Natural killer cell (primary cell): ENCODE results near the gene ABCB4. TPM values are rescaled to one million over a fixed set of nuclear protein-coding genes. Genes with fewer than 3 reads are reported as not detected.

Experiments used
- ATAC-seq, 3 donors: fragments of 150-1000 bp in 2 of 3; fragments of 200-7000 bp in 1 of 3; cut with Tn5 transposase; 1 replicate in 1 of 3; 2 replicates in 2 of 3; pipeline ENCODE4 v1.10.0; 2021; ENCODE audit warnings: mild to moderate bottlenecking in 2 of 3, moderate library complexity in 2 of 3
- DNase-seq, 2 donors: peaks; one replicate each; pipeline versions ENCODE4 v3.0.0 to v3.0.0-alpha.2; 2013 to 2021; ENCODE audit warnings: mixed read lengths in 1 of 2
- H3K27ac ChIP-seq: one replicate; pipeline ENCODE4 v1.5.1; 2013; ENCODE audit warnings: mild to moderate bottlenecking, low read length
- H3K27me3 ChIP-seq: one replicate; pipeline ENCODE4 v1.6.1; 2013; ENCODE audit warnings: low read length; ENCODE audit not compliant: control insufficient read depth, insufficient read depth
- H3K36me3 ChIP-seq: one replicate; pipeline ENCODE4 v1.6.1; 2013; ENCODE audit warnings: low read length; ENCODE audit not compliant: control insufficient read depth, insufficient read depth
- H3K4me1 ChIP-seq: one replicate; pipeline ENCODE4 v1.6.1; 2013; ENCODE audit warnings: low read length; ENCODE audit not compliant: control insufficient read depth, insufficient read depth
- H3K4me3 ChIP-seq: one replicate; pipeline ENCODE4 v1.5.1; 2013; ENCODE audit warnings: low read length
- H3K9me3 ChIP-seq: one replicate; pipeline ENCODE4 v1.6.1; 2013; ENCODE audit warnings: low read length; ENCODE audit not compliant: control insufficient read depth, insufficient read depth
- H3K27ac Mint-ChIP-seq, 2 donors: one replicate each; pipeline ENCODE4 v1.8.0; 2022; ENCODE audit warnings: mild to moderate bottlenecking in 2 of 2, mixed read lengths in 2 of 2, moderate library complexity in 1 of 2
- H3K27me3 Mint-ChIP-seq, 2 donors: one replicate each; pipeline ENCODE4 v1.8.0; 2022; ENCODE audit warnings: low read depth in 2 of 2, mixed read lengths in 2 of 2
- H3K36me3 Mint-ChIP-seq: one replicate; pipeline ENCODE4 v1.8.0; 2022; ENCODE audit warnings: mixed read lengths
- H3K4me1 Mint-ChIP-seq, 2 donors: one replicate each; pipeline ENCODE4 v1.8.0; 2022; ENCODE audit warnings: mixed read lengths in 2 of 2
- H3K4me3 Mint-ChIP-seq: one replicate; pipeline ENCODE4 v1.8.0; 2022; ENCODE audit warnings: mild to moderate bottlenecking, moderate library complexity, mixed read lengths
- H3K9me3 Mint-ChIP-seq, 2 donors: one replicate each; pipeline ENCODE4 v1.8.0; 2022; ENCODE audit warnings: mixed read lengths in 2 of 2
- WGBS: methylation state at CpG from one replicate; pipeline ENCODE4 v1.1.7; 2013; ENCODE audit warnings: missing lambda C conversion rate; ENCODE audit not compliant: insufficient coverage; 5-methylcytosine and 5-hydroxymethylcytosine counted together
- intact Hi-C: fragments of 100-400 bp; cut with micrococcal nuclease; formaldehyde crosslinking; loops from one replicate; pipeline ENCODE4 v1.14.2; 2022
- total RNA-seq, 4 donors: library from RNA; stranded (reverse); fragments of 120-200 nt in 1 of 4; gene quantifications; one replicate each; pipeline versions ENCODE4 v1.2.3 to v1.2.4, GENCODE V29; 2013 to 2022
- TF ChIP-seq, protein P1 (sequence below): fragments of 200-600 bp; IDR thresholded peaks from one replicate; pipeline ENCODE4 v1.8.0; 2022; ENCODE audit warnings: antibody characterized with exemption

The ABCB4 gene
- total RNA-seq, 3 donors from 2014 or later (not counting 1 experiment from before 2014, with no cell fraction given) = 0.14 to 0.63 (median 0.50) TPM

DNA sequence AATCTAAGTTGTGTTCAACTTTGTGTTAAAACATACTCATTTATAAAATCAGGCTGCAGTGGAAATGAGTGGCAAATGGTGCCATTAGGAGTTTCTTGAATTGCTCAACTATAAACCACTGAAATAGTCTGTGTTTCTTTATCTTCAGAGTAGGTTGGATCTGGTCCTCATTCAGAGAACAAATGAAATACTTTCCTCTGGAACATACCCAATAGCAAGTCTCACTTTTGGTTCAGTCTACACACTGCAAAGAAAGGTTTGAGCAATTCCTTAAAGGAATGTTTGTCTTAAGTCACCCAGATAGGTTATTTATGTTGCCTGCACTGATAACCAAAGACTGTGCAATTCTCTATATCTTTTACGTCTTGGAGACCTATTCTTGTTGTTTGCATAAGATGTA is 62.5 kb downstream of the ABCB4 start:
- H3K36me3 ChIP-seq = no peaks in the 10 kb centered on the region
- DNase-seq (no peak), ATAC-seq (no peak)
- H3K27ac Mint-ChIP-seq = no peak overlapping the region
- no peaks in the 10 kb centered on the region for H3K36me3 Mint-ChIP-seq
- no peak overlapping the region for H3K4me3 Mint-ChIP-seq
- TF ChIP-seq, protein P1, sequence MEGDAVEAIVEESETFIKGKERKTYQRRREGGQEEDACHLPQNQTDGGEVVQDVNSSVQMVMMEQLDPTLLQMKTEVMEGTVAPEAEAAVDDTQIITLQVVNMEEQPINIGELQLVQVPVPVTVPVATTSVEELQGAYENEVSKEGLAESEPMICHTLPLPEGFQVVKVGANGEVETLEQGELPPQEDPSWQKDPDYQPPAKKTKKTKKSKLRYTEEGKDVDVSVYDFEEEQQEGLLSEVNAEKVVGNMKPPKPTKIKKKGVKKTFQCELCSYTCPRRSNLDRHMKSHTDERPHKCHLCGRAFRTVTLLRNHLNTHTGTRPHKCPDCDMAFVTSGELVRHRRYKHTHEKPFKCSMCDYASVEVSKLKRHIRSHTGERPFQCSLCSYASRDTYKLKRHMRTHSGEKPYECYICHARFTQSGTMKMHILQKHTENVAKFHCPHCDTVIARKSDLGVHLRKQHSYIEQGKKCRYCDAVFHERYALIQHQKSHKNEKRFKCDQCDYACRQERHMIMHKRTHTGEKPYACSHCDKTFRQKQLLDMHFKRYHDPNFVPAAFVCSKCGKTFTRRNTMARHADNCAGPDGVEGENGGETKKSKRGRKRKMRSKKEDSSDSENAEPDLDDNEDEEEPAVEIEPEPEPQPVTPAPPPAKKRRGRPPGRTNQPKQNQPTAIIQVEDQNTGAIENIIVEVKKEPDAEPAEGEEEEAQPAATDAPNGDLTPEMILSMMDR = no peak
- H3K9me3 ChIP-seq = no peaks in the 10 kb centered on the region
- H3K4me1 Mint-ChIP-seq = no peaks in the 10 kb centered on the region
- peaks cover 0 to 3% of the 10 kb centered on the region in 2 donors for H3K27me3 Mint-ChIP-seq
- no peaks in the 10 kb centered on the region for H3K4me1 ChIP-seq
- H3K27me3 ChIP-seq = no peaks in the 10 kb centered on the region
- intact Hi-C loops = no loop called here
- no peak overlapping the region for H3K27ac ChIP-seq
- H3K4me3 ChIP-seq = no peak overlapping the region
- H3K9me3 Mint-ChIP-seq = no peaks in the 10 kb centered on the region
- no CpG with 5 or more reads among the region's 1 CpG for WGBS

DNA sequence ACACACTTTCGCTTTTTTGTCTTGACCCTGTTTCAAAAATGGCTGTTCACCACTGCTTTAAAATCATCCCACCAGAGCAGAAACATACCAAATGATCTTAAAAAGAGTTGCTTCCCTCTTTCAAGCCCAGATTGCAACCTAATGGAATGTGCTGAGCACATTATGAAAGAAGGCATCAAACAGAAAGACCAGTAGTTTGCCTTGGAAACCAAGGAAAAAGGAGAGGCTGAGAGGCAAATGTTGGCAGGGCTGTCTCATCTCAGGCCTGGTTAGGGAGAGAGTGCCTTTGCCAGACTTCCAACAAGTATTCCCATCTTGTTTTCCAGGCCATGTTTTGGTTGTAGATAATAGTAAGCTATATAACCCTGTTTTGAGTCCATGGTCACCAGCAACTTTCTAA is 64.3 kb downstream of the ABCB4 start:
- Mint-ChIP-seq H3K4me3 (no peak overlapping the region), H3K27me3 (peaks cover 0 to 5% of the 10 kb centered on the region in 2 donors), H3K9me3 (no peaks in the 10 kb centered on the region), H3K4me1 (no peaks in the 10 kb centered on the region), H3K36me3 (no peaks in the 10 kb centered on the region), H3K27ac (no peak overlapping the region)
- TF ChIP-seq, protein P1 = no peak
- 88% methylated on average over 1 of the region's 1 CpG for WGBS
- H3K27ac ChIP-seq = no peak overlapping the region
- ATAC-seq = no peak
- no peaks in the 10 kb centered on the region for H3K27me3 ChIP-seq
- no peak overlapping the region for H3K4me3 ChIP-seq
- no peaks in the 10 kb centered on the region for H3K4me1 ChIP-seq
- intact Hi-C loops = no loop called here
- DNase-seq = no peak
- H3K36me3 ChIP-seq = no peaks in the 10 kb centered on the region
- no peaks in the 10 kb centered on the region for H3K9me3 ChIP-seq

DNA sequence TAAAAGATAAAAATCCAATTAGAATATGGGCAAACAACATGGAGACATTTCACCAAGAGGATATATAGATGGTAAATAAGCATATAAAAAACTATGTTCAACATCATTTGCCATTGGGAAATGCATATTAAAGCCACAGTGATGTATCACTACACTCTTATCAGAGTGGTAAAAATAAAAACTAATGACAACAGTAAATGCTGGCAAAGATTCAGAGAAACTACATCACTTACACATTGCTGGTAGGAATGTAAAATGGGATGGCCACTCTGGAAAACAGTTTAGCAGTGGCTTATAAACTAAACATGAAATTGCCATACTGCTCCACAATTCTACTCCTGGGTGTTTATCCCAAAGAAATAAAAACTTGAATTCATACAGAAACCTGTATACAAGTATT is 70.8 kb downstream of the ABCB4 start:
- ATAC-seq (no peak), DNase-seq (no peak)
- Mint-ChIP-seq H3K9me3 (no peaks in the 10 kb centered on the region), H3K4me1 (no peaks in the 10 kb centered on the region), H3K27ac (no peak overlapping the region), H3K36me3 (no peaks in the 10 kb centered on the region), H3K4me3 (no peak overlapping the region), H3K27me3 (peaks cover 0 to 5% of the 10 kb centered on the region in 2 donors)
- Histone ChIP-seq H3K27ac (no peak overlapping the region), H3K9me3 (no peaks in the 10 kb centered on the region), H3K27me3 (no peaks in the 10 kb centered on the region), H3K4me3 (no peak overlapping the region), H3K4me1 (no peaks in the 10 kb centered on the region), H3K36me3 (no peaks in the 10 kb centered on the region)
- TF ChIP-seq, protein P1 = no peak
- intact Hi-C loops = no loop called here

DNA sequence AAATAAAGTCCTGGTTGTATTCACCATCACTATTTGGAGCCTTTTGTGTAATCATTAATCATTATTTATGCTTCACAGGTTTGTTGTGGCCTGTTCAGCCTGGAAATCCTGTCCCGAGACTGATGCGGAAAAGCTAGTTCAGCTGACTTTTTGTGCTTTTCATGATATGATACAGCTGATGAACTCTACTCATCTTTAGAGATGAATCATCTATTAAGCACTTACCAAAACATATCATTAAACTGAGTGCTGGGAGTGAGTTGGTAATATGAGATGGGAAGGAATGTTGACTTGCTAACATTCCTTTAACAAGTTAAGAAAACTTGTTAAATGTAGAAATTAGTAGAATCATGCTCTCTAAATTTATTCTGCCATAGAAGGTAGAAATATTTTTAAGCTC is 77.0 kb downstream of the ABCB4 start:
- no peak overlapping the region for H3K4me3 Mint-ChIP-seq
- intact Hi-C loops = no loop called here
- ATAC-seq (no peak), DNase-seq (no peak)
- H3K27me3 ChIP-seq = no peaks in the 10 kb centered on the region
- peaks cover 0 to 5% of the 10 kb centered on the region in 2 donors for H3K4me1 Mint-ChIP-seq
- no peak overlapping the region for H3K27ac ChIP-seq
- H3K4me1 ChIP-seq = no peaks in the 10 kb centered on the region
- no peaks in the 10 kb centered on the region for H3K9me3 ChIP-seq
- no peaks in the 10 kb centered on the region for H3K9me3 Mint-ChIP-seq
- no peak overlapping the region for H3K27ac Mint-ChIP-seq
- H3K4me3 ChIP-seq = no peak overlapping the region
- H3K27me3 Mint-ChIP-seq = no peaks in the 10 kb centered on the region
- TF ChIP-seq, protein P1 = no peak
- H3K36me3 Mint-ChIP-seq = peaks cover 17% of the 10 kb centered on the region
- H3K36me3 ChIP-seq = peaks cover 8% of the 10 kb centered on the region
- WGBS = 94% methylated on average over 2 of the region's 2 CpGs
